Left renal cortex interstitium (tissue), 4 donors: ENCODE measurements around the gene C1QTNF6. TPM values are rescaled to one million over a fixed set of nuclear protein-coding genes. Genes with fewer than 3 reads are reported as not detected.
"Not testable (repeated sequence)": the region's sequence is repeated elsewhere in the genome, so short reads cannot be mapped to it uniquely, and the experiment has no call there.

ENCODE experiments used
- DNase-seq, 4 donors: peaks; one replicate each; pipeline ENCODE4 v3.0.0-alpha.2; 2013; ENCODE audit warnings: low read depth in 4 of 4, low spot score in 2 of 4, missing footprints in 1 of 4
- polyA plus RNA-seq, 4 donors: library from polyadenylated mRNA; unstranded; fragments of 120-200 nt; gene quantifications; one replicate each; pipeline ENCODE4 v1.2.1, GENCODE V29; 2013; ENCODE audit not compliant: insufficient read length in 4 of 4

Gene C1QTNF6
- polyA plus RNA-seq, 4 donors = 29.1 to 36.9 (median 32.3) TPM

DNA sequence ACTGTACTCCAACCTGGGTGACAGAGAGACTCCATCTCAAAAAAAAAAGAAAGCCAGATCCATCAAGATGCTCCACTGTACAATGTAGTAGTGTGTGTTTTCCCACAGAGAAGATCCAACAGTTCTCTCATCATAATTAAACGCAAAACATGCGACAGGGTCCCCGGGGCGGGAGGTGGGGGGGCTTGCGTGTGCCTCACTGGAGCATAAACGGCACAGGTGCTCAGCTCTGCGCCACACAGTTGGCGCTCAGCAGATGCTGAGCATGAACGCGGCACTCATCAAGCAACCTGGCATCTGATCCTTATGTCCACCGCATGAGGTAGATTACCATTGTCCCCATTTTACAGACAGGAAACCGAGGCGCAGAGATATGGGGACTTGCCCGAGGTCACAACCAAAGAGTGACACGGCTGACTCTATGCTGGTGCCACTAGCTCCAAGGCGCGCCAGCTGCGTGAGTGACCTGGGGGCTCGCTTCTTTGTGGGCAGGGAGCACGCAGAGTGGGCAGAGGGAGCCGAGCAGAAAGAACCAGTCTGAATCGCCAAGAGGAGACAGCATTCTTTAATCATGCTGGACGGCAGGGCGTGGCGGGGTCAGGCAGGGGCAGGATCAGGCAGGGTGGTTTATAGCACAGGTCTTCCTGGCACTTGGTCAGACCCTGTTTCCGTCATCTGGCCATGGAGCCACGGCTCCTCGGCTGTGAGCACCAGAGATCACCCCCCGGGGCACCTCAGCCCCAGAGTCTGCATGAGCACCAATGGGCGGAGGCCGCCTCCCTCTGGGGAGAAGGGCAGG, 8.2 kb downstream of the C1QTNF6 start:
- DNase-seq = no peak

DNA sequence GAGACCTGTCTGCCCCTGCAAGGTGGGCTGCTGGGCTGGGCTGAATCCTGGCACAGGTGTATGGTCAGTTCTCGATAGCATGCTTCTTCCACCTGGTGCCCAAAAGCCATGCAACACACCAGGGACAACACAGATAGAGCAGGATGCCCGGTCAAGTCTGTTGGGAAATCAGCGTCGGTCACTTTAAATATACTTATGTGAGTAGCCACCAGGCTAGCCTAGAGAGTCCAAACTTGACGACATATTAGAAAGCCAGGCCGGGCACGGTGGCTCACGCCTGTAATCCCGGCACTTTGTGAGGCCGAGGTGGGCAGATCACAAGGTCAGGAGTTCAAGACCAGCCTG, 8.9 kb downstream of the C1QTNF6 start:
- DNase-seq = no peak

DNA sequence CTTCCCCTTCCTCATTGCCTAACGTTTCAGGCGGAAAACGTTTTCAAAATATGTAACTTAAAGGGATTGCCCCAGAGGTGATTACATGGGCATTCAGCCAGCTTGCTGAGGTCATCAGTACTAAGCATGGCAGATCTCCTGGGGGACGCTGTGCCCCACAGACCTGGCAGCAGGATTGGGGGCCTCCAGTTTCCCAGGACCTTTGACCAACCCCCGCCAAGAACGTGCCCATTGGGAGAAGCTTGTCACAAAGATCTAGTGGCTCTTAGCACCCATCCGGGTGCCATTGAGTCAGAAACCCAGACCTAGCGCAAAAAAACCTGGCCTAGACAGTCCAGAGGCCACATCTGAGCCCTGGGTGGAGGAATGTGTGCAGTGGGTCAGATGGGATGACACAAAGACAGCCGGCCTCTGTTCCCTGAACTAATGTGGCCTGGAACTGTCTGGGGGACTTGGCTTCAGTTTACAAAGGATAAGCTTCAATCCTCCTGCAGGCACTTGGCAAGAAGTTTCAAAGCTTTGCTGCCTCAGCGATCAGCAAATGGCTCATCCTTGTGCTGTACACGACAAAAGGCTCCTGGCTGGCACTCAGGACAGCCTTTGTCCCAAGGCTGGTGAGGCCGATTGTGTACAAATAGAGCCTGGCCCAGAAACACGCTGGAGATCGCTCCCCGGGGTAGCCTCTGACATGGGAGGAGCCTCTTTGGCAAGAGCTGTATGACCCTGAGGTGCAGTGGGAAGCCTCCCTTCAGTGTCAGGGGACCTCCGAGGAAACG, 9.5 kb downstream of the C1QTNF6 start:
- no peak for DNase-seq

DNA sequence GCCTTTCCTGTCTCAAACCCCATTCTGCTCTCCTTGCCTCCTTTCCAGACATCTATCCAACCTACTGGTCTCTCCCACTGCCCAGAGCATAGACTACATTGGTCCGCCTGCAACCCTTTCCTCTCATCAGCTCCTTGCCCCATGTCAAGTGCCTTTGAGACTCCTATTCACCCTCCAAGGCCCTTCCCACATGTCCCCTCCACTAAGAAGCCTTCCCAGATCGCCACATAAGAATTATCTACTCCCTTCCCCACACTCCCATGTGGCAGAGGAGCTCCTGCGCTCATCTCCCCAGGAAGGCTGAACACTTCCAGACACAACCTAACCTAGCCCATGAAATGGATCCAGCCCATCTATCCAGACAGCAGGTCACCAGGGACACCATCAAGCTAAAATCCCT, 10.3 kb downstream of the C1QTNF6 start:
- DNase-seq = no peak

GRCh38 chr22:37177221-37177620, 10.8 kb downstream of the C1QTNF6 start:
- DNase-seq = no peak

GRCh38 chr22:37176464-37177061, 11.5 kb downstream of the C1QTNF6 start:
- peak in 1 of 4 donors; percentile 70 for DNase-seq

DNA sequence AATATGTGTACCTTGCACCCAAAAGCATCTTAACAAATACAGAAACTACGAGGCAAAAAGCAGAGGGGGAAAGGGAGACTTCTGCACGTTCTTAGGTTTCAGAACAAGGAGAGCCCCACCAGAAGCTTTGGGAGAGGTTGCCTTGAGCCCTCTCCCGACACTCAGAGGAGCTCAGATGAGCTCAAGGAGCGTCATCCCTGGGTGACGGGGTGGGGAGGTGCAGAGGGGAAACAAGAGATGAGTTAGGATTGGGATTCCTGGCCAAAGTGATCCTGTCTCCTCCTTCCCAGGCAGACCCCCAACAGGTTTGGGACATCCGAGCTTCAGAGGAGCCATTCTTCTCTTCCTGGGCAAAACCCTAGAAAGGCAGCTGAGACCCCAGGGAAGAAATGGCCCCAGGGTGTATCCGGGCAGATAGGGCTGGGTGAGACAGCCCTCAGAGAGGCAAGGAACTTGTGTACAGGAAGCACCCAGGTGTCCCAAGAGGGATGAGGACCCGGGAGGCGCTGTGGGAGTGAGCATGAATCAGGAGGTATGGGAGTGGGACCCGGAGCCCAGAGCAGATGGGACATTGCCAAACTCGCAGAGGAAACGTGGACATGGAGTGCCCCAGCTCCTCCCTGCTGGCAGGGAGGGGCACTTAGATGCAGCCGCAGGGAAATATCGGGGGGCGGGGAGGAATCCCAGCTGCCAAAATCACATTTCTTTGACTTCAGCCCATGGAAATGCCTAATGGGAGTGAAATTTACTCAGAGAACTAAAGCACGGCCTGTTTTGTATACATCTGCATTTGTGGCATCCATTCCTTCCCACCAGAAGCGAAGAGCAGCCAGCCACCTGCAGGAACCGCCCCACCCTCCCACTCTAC, 12.4 kb downstream of the C1QTNF6 start:
- DNase-seq = no peak

DNA sequence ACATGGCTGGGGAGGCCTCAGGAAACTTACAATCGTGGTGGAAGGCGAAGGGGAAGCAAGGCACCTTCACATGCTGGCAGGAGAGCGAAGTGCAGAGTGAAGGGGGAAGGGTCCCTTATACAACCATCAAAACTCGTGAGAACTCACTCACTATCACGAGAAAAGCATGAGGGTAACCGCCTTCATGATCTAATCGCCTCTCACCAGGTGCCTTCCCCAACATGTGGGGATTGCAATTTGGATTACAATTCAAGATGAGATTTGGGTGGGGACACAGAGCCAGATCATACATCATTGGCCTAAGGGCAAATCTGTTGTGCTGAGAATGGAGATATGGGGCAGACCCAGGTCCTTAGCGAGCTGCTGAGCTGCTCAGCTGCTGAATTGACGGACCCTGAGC, 13.1 kb downstream of the C1QTNF6 start:
- DNase-seq = no peak

DNA sequence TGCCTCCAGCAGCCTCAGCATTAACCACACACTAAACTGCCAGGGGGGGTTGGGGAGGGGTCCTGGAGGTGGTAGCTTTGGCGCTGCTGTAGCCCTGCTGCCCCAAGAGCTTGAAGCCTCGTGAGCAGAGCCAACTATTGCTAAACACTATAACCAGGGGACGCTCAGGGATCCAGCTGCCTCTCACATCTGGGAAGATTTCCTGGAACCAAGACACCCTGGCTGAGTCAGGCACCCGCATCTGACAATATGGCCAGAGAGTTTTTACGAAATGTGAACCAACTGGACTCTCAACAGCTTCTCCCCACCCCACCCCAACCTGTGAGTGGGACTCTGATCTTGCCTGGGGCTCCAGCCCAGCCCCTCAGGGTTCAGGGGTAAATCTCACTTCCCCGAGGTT, 14.3 kb downstream of the C1QTNF6 start:
- DNase-seq = no peak

- no peak for DNase-seq
Observed at GRCh38 chr22:37172266-37173245, 15.5 kb downstream of the C1QTNF6 start.

GRCh38 chr22:37171662-37172061, 16.4 kb downstream of the C1QTNF6 start:
- DNase-seq = no peak

- DNase-seq = not testable (repeated sequence)
Observed at GRCh38 chr22:37170689-37171405, 17.2 kb downstream of the C1QTNF6 start.

DNA sequence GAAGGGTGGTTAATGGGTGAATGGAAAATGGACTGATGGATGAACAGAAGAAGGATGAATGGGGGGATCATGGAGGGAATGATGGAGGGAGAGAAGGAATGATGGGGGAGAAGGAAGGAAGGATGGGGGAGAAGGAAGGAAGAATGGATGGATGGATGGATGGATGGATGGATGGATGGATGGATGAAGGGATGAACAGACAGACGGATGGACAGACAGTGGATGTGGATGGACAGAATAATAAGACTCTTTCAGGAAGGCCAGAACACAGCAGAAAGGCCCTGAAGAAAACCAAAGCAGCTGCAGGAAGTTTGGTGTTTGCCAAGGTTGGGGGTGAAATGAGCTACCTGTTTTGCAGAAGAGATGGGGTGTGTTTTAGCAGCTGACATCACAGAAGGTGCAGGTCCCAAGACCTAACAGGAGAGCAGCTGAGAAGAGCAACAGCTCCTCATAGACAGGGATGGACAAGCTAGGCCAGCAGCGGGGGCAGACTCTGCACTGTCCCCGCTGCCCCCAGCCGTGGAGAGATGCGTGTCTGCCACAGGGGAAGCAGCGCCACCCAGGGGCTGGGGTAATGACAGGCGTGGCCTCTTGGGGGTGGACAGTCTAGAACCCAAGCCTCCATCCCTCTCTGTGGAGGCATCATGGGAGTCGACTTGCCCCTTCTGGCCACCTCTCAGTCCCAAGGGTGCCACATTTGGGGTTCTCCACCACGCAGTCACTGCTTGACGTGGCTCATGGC, 17.9 kb downstream of the C1QTNF6 start:
- DNase-seq = no peak

- no peak for DNase-seq
Observed at GRCh38 chr22:37169406-37169805, 18.6 kb downstream of the C1QTNF6 start.

GRCh38 chr22:37167981-37168647, 19.9 kb downstream of the C1QTNF6 start:
- DNase-seq = no peak

GRCh38 chr22:37167176-37167980, 20.7 kb downstream of the C1QTNF6 start:
- no peak for DNase-seq

DNA sequence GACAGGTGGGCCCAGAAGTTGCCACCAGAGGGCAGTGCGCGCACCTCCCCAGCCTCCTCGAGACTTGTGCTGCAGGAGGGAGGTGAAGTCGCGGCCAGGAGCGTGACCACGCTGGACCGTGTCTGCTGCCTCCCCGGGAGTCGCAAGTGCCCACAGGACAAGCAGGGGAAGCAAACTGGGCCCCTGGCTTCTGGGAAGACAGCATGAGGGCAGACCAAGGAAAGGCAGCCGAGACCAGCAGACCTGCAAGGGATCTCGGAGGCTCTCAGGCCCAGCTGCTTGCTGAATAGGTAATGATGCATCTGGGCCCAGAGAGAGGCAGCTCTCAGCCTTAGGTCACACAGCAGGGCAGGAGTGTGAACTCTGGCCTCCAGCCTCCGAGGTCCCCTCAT, 21.4 kb downstream of the C1QTNF6 start:
- peak in 1 of 4 donors; percentile 68 for DNase-seq
